HG03565 (cell line): Measurements from ENCODE around the gene TRAPPC12.
"Not testable (repeated sequence)": the region's sequence is repeated elsewhere in the genome, so short reads cannot be mapped to it uniquely, and the experiment has no call there.

Experiments used
- ATAC-seq: cut with Tn5 transposase; IDR thresholded peaks from one replicate; pipeline ENCODE4 v1.9.1; 2021; ENCODE audit warnings: mild to moderate bottlenecking, moderate library complexity; ENCODE audit not compliant: unreplicated experiment

TRAPPC12 gene

GRCh38 chr2:3379647-3380534 lies at the start of gene TRAPPC12:
TRAPPC12 (plus strand) TSS chr2:3379694; CDS start chr2:3387624, 7,930 bp downstream.
- ATAC-seq, result peak; percentile 67

GRCh38 chr2:3332133-3332532 lies 47.4 kb upstream of the TRAPPC12 start:
- ATAC-seq, result no peak

GRCh38 chr2:3334392-3335345 lies 44.8 kb upstream of the TRAPPC12 start:
- no peak for ATAC-seq

GRCh38 chr2:3336844-3337243 lies 42.6 kb upstream of the TRAPPC12 start:
- ATAC-seq, result no peak

- no peak for ATAC-seq
These were observed 41.2 kb upstream of the TRAPPC12 start for GRCh38 chr2:3338340-3338739.

GRCh38 chr2:3340144-3340543 lies 39.4 kb upstream of the TRAPPC12 start:
- ATAC-seq, result no peak

- no peak for ATAC-seq
These were observed 38.2 kb upstream of the TRAPPC12 start for GRCh38 chr2:3341336-3341735.

- no peak for ATAC-seq
These were observed 37.2 kb upstream of the TRAPPC12 start for GRCh38 chr2:3342324-3342723.

- no peak for ATAC-seq
These were observed 36.5 kb upstream of the TRAPPC12 start for GRCh38 chr2:3343012-3343411.

GRCh38 chr2:3344897-3345296 lies 34.6 kb upstream of the TRAPPC12 start:
- no peak for ATAC-seq

- ATAC-seq, result no peak
These were observed 33.9 kb upstream of the TRAPPC12 start for GRCh38 chr2:3345621-3346020.

- ATAC-seq, result no peak
These were observed 30.7 kb upstream of the TRAPPC12 start for GRCh38 chr2:3348767-3349166.

GRCh38 chr2:3349211-3349693 lies 30.2 kb upstream of the TRAPPC12 start:
- no peak for ATAC-seq

GRCh38 chr2:3354986-3355385 lies 24.5 kb upstream of the TRAPPC12 start:
- ATAC-seq, result no peak

GRCh38 chr2:3355951-3356569 lies 23.4 kb upstream of the TRAPPC12 start:
- no peak for ATAC-seq

GRCh38 chr2:3356799-3357198 lies 22.7 kb upstream of the TRAPPC12 start:
- ATAC-seq, result no peak

- not testable (repeated sequence) for ATAC-seq
These were observed 22.0 kb upstream of the TRAPPC12 start for GRCh38 chr2:3357446-3357845.

- no peak for ATAC-seq
These were observed 21.6 kb upstream of the TRAPPC12 start for GRCh38 chr2:3357926-3358325.

GRCh38 chr2:3361518-3362389 lies 17.7 kb upstream of the TRAPPC12 start:
- ATAC-seq, result no peak

GRCh38 chr2:3365219-3365618 lies 14.3 kb upstream of the TRAPPC12 start:
- no peak for ATAC-seq
